ENCODE measurements around the gene MAL.

Gene MAL

GRCh38 chr2:95047629-95048510, 22.4 kb downstream of the MAL start:
- no peak for DNase-seq (ENCODE audit: low read depth)
- TF ChIP-seq, protein P1, sequence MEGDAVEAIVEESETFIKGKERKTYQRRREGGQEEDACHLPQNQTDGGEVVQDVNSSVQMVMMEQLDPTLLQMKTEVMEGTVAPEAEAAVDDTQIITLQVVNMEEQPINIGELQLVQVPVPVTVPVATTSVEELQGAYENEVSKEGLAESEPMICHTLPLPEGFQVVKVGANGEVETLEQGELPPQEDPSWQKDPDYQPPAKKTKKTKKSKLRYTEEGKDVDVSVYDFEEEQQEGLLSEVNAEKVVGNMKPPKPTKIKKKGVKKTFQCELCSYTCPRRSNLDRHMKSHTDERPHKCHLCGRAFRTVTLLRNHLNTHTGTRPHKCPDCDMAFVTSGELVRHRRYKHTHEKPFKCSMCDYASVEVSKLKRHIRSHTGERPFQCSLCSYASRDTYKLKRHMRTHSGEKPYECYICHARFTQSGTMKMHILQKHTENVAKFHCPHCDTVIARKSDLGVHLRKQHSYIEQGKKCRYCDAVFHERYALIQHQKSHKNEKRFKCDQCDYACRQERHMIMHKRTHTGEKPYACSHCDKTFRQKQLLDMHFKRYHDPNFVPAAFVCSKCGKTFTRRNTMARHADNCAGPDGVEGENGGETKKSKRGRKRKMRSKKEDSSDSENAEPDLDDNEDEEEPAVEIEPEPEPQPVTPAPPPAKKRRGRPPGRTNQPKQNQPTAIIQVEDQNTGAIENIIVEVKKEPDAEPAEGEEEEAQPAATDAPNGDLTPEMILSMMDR (IDR thresholded peaks at IDR 0.05; ENCODE audit: control insufficient read depth, extremely low read depth, insufficient read depth), result no peak
- no peak overlapping the region for H3K4me3 ChIP-seq (ENCODE audit: low read depth, low read length)

GRCh38 chr2:95048825-95049682, 23.5 kb downstream of the MAL start:
- no peak for DNase-seq (ENCODE audit: low read depth)
- TF ChIP-seq, protein P1 (IDR thresholded peaks at IDR 0.05; ENCODE audit: control insufficient read depth, extremely low read depth, insufficient read depth), result no peak
- no peak overlapping the region for H3K4me3 ChIP-seq (ENCODE audit: low read depth, low read length)

DNA sequence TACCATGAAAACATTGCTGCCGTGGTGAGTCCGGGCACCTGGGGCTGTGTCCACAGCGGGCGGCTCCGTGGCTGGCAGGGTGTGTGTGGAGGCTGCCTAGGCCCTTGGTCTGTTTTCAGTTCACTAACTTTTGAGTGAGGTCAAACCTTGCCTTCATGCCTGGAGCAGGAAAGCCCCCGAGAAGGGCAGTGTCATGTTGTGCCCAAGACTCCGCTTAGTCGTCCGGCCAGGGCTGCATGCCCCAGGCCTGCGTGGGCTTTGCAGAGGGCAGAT, 24.1 kb downstream of the MAL start:
- no peak for DNase-seq (ENCODE audit: low read depth)
- H3K4me3 ChIP-seq (ENCODE audit: low read depth, low read length), result no peak overlapping the region
- TF ChIP-seq, protein P1 (IDR thresholded peaks at IDR 0.05; ENCODE audit: control insufficient read depth, extremely low read depth, insufficient read depth), result no peak

DNA sequence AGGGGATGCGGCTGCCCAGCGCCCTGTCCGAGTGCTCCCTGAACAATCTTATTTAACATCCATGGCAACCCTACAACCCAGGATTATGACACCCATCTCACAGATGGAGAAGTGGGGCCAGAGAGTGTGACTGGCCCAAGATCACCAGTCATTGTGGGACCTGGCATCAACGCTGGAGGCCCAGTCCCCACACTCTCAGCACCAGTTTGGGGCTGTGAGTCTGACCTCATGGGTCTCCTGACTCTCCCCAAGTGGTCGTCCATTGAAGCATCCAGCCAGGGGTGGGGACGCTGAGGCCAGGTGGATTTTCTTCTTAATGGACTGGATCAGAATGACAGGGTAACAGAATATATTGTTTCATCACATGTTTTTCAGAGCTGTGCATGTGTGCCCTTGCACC, 24.5 kb downstream of the MAL start:
- no peak for DNase-seq (ENCODE audit: low read depth)
- TF ChIP-seq, protein P1 (IDR thresholded peaks at IDR 0.05; ENCODE audit: control insufficient read depth, extremely low read depth, insufficient read depth), result no peak
- no peak overlapping the region for H3K4me3 ChIP-seq (ENCODE audit: low read depth, low read length)

GRCh38 chr2:95050385-95051300, 25.1 kb downstream of the MAL start:
- DNase-seq (ENCODE audit: low read depth), result no peak
- TF ChIP-seq, protein P1 (IDR thresholded peaks at IDR 0.05; ENCODE audit: control insufficient read depth, extremely low read depth, insufficient read depth), result no peak

GRCh38 chr2:95051626-95052025, 26.1 kb downstream of the MAL start:
- no peak overlapping the region for H3K4me3 ChIP-seq (ENCODE audit: low read depth, low read length)
- DNase-seq (ENCODE audit: low read depth), result no peak
- TF ChIP-seq, protein P1 (IDR thresholded peaks at IDR 0.05; ENCODE audit: control insufficient read depth, extremely low read depth, insufficient read depth), result no peak

More at GRCh38 chr2:95050385-95051300, 25.1 kb downstream of the MAL start:
- H3K4me3 ChIP-seq (ENCODE audit: low read depth, low read length), result no peak overlapping the region
